HG03060 (cell line): Measurements from ENCODE around the gene MTLN.
"Not testable (repeated sequence)": the region's sequence is repeated elsewhere in the genome, so short reads cannot be mapped to it uniquely, and the experiment has no call there.

Experiments
- ATAC-seq: cut with Tn5 transposase; IDR thresholded peaks from one replicate; pipeline ENCODE4 v1.9.1; 2021; ENCODE audit warnings: low read depth, moderate number of reproducible peaks; ENCODE audit not compliant: unreplicated experiment

The MTLN gene

GRCh38 chr2:110204408-110205385 lies 7.7 kb downstream of the MTLN start, which contains the start of gene NPHP1:
Gene NPHP1 (minus strand): TSS chr2:110205013. CDS start chr2:110204968, 45 bp downstream.
- peak; percentile 78 for ATAC-seq

- no peak for ATAC-seq
These were observed 14.3 kb downstream of the MTLN start for GRCh38 chr2:110198016-110198415.

GRCh38 chr2:110197452-110197851 lies 14.9 kb downstream of the MTLN start:
- ATAC-seq: no peak

GRCh38 chr2:110190169-110190568 lies 22.2 kb downstream of the MTLN start:
- not testable (repeated sequence) for ATAC-seq

- ATAC-seq: no peak
These were observed 29.9 kb downstream of the MTLN start for GRCh38 chr2:110182449-110182848.

- no peak for ATAC-seq
These were observed 32.3 kb downstream of the MTLN start for GRCh38 chr2:110180036-110180435.

- no peak for ATAC-seq
These were observed 38.8 kb downstream of the MTLN start for GRCh38 chr2:110173523-110173922.

- ATAC-seq: no peak
These were observed 39.8 kb downstream of the MTLN start for GRCh38 chr2:110172506-110172905.

GRCh38 chr2:110170102-110170501 lies 42.2 kb downstream of the MTLN start:
- ATAC-seq: no peak

GRCh38 chr2:110167326-110168000 lies 44.9 kb downstream of the MTLN start:
- no peak for ATAC-seq

- no peak for ATAC-seq
These were observed 46.1 kb downstream of the MTLN start for GRCh38 chr2:110166266-110166665.
